HG03439 (cell line): Measurements from ENCODE around the gene GAL.

Experiments
- ATAC-seq: cut with Tn5 transposase; IDR thresholded peaks from one replicate; pipeline ENCODE4 v1.9.1; 2021; ENCODE audit warnings: mild to moderate bottlenecking, moderate library complexity; ENCODE audit not compliant: unreplicated experiment

The GAL gene

GRCh38 chr11:68680541-68681231, 3.7 kb upstream of the GAL start:
- ATAC-seq: no peak

DNA sequence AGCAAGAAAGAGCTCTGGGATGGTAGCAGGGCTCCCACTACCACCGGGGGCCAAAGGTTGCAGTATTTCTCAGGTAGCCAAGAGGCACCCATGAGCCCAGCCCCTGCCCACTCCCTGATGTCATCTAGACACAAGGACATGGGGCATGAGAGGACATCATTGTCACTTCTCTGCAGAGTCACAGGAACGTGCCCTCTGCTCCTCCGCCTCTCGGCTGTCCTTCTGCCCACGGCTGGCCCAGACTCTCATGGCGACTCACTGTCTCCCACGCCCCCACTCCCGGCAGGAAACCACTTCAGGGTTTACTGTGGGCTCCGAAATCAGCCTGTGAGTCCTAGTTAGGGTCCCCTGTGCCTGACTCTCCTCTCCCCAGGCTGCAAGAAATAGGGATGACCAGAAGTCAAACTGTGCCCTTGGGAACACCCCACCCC, 1.8 kb upstream of the GAL start:
- ATAC-seq: no peak

GRCh38 chr11:68683121-68683520, 1.2 kb upstream of the GAL start:
- no peak for ATAC-seq

GRCh38 chr11:68683536-68684384, 584 bp upstream of the GAL start:
- ATAC-seq: no peak

- no peak for ATAC-seq
Measured at GRCh38 chr11:68685656-68686380, 1.5 kb downstream of the GAL start.

GRCh38 chr11:68686486-68686885, 2.1 kb downstream of the GAL start:
- no peak for ATAC-seq

DNA sequence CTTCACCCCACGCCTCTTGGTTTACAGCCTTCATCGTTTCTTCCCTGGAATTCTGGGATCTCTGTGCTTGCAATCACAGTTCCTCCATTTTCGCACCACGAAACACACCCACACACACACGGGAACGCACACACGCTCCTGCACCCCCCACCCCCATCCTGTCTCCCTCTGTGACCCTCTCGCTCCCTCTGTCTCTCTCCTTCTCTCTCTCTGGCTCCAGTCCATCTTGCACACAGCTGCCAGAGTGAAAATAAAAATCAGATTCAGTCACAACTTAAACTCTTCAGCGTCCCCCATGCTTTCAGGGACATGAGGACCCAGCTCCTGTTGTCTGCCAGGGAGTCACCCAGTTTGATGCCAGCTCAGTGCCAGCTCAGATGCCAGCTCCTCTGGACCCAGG, 3.0 kb downstream of the GAL start:
- ATAC-seq: no peak

DNA sequence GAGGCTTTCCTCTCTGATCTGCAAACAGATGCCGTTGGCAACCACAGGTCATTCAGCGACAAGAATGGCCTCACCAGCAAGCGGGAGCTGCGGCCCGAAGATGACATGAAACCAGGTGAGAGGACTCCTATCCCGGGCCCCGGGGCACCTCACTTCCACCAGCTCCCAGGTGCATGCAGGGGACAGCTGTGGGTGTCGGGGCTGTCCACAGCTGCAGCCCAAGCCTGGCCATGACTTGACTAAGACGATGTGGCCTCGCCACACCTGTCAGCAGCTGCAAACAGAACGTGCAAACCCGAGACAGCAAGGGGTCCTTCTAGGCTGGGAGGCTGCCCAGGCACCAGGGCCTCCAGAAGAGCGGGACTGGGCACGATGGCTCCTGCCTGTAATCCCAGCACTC, 3.6 kb downstream of the GAL start:
- ATAC-seq: no peak

DNA sequence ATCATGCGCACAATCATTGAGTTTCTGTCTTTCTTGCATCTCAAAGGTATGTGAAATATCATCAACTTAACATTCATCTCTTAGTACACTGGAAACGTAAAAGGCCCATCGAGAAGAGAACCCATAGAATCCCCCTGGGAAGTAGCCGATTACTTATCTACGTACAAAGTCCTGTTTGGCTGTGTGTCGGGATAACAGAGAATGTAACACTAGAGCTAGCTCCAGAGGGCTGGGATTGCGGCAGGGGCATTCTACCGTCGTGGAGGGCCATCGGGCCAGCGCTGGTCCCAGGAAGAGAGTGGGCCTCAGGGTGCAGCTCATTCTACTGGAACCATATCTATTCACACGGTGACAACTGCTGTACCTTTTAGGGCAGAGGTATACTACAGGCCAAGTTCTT, 4.5 kb downstream of the GAL start:
- ATAC-seq: no peak

DNA sequence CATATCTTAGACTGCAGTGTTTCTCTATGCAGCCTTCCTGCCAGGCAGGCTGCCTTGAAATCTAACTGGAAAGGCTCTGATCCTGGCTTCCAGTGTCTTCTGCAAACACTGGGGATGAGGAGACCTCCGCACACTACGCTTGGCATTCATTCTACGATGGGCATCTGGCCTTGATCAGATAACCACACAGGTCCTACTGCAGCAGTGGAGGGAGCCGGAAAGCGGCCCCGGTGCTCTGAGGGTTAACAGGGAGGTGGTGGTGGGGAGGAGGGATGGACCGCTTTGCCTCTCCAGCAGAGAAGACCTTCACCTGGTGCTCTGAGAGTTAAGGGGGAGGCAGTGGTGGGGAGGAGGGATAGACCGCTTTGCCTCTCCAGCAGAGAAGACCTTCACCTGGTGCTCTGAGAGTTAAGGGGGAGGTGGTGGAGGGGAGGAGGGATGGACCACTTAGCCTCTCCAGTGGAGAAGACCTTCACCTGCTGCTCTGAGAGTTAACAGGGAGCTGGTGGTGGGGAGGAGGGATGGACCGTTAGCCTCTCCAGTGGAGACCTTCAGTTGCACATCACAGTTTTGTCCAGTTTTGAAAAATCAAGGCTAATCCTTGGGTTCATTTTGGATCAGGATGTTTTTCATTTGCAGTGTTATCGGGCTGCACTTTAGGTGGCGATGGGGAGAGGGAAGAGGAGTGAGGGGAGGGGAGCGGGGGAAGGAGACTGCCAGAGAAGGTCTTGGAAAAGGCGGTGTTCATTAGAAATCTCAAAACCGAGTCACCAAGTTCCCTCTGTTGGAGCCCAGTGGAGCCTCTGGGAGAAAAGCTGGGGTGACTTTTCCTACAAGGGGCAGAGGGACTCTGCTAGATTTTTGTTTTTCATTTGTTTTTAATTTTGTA, 5.6 kb downstream of the GAL start:
- no peak for ATAC-seq

DNA sequence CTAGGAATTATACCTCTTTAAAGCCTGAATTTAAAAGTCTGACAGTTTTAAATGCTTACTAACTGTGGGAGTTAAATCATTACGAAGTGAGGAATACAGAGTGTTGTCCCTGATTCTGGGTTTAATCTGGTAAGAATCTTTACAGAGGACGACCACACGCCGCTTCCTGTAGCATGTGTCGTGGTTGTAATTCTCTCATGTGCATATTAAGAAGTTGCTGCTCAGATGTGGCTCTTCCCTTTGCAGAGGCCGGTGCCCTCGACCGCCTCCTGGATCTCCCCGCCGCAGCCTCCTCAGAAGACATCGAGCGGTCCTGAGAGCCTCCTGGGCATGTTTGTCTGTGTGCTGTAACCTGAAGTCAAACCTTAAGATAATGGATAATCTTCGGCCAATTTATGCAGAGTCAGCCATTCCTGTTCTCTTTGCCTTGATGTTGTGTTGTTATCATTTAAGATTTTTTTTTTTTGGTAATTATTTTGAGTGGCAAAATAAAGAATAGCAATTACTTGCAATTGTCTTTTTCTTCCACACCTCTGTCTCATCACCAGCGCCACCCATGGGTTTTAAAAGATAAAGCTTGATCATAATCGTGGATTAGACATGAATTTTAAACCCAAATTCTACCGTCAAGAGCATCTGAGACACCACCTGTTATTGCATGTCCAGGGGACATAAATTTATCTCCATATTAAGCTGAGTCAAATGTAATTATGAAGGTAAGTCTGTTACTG, 6.5 kb downstream of the GAL start:
- no peak for ATAC-seq

DNA sequence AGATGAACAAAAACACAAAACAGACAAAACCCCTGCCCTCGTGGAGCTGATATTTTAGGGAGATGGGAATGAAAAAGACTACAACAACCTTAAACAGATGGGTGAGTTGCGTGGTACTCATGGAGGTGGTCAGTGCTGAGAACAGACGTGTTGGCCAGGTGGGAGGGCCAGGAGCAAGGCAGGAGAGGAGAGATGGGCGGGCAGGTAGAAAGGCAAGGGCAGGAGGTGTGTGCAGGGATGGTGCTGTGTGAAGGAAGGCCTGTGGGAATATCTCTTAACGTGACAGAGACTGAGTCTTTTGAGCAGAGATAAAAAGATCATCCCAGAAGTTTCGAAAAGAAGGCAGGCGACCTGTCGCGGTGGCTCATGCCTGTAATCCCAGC, 7.0 kb downstream of the GAL start:
- ATAC-seq: no peak

GRCh38 chr11:68692115-68692514, 7.8 kb downstream of the GAL start:
- no peak for ATAC-seq

DNA sequence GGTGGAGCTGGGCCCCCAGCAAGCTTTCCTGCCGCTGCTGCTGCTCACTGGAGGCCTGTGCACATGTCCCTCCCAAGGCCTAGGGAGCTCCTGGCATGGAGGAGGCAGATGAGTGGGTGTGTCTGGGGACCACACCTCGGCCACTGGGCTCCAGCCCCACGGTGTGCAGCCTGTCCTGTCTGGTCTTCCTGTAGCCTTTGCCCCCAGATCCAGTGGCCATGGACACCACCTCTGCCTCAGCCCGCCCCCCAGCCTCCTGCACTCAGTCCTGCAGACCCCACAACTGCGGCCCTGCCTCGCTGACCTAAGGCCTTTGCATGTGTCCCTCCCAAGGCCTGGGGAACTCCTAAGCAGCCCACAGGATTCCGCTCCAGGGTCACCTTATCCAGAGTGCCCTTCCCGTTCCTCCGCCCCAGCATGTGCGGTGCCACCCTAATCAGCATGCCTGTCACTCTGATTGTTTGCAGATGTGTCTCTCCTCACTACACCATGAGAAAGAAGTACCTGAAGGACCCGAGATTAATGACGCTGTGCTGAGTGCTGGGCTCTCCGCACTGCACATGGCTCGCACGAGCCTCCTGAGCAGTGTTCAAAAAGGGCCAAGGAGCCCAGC, 8.6 kb downstream of the GAL start:
- no peak for ATAC-seq

DNA sequence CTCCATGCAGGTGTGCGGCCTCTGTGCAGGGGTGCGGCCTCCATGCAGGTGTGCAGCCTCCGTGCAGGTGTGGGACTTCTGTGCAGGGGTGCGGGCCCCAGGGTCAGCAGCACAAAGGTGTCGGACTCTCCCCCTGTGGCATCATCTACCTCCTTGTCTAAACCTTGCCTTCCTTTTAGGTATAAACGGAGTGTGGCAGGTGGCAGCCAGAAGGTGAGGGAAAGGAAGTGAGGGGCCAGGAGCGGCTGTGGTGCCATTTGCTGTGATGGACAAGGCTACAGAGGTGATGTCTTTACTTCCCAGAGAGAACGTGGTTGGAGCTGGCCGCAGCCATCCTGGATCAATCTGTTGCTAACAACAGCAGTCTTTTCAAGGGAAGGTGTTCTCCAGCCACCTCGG, 9.1 kb downstream of the GAL start:
- ATAC-seq: no peak

GRCh38 chr11:68694431-68695297, 10.3 kb downstream of the GAL start:
- ATAC-seq: no peak

GRCh38 chr11:68695531-68695930, 11.2 kb downstream of the GAL start:
- ATAC-seq: no peak

DNA sequence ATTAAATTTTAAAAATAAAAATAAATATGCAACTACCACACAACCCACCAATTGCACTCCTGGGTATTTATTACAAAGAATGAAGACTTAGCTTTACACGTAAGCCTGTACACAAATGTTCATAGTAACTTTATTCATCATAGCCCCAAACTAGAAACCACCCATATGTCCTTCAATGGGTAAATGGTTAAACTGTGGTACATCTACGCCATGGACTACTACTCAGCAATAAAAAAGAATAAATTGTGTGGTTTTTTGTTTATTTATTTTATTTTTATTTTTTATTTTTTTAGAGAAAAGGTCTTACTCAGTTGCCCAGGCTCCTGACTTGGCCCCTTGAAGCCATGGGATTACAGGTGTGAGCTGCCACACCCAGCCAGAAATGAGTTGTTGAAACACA, 14.6 kb downstream of the GAL start:
- no peak for ATAC-seq

DNA sequence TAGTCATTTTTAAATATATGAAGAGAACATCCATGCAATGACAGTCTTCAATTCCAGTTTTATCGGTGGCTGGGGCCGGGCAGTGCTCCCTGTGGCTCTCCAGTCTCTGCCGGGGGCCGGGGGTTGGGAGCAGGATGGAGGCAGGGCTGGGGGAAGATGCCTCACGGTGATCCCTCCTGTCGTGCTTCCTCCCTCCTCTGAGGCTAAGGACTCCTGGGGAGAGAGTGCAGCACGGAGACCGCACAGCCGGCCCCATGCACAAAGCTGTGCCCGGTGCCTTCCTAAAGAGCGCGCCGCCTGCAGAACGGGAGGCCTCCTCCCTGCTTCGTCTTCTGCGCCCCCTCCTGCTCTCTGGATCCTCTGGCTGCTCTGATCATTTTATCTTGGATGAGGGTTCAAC, 20.5 kb downstream of the GAL start:
- ATAC-seq: no peak
